NT2/D1 (cell line): ENCODE data around the gene DHPS.
A peak's percentile ranks its signal among the peaks of the same experiment; 100 is the strongest.
"Not testable (repeated sequence)": the region's sequence is repeated elsewhere in the genome, so short reads cannot be mapped to it uniquely, and the experiment has no call there.

Source experiments
- DNase-seq: peaks from one replicate; pipeline ENCODE4 v3.0.0-alpha.2; 2011; ENCODE audit warnings: low read depth, low spot score
- H3K27me3 ChIP-seq: 2 replicates; pipeline ENCODE4 v1.6.0; 2011; ENCODE audit warnings: mild to moderate bottlenecking; ENCODE audit not compliant: insufficient read length, insufficient read depth
- H3K36me3 ChIP-seq: 2 replicates; pipeline ENCODE4 v1.6.1; 2011; ENCODE audit warnings: mild to moderate bottlenecking, low read length, mixed read lengths; ENCODE audit not compliant: insufficient read depth, insufficient read length
- H3K4me1 ChIP-seq: 2 replicates; pipeline ENCODE4 v1.5.1; 2011; ENCODE audit not compliant: insufficient read depth, insufficient read length
- H3K4me3 ChIP-seq: 2 replicates; pipeline ENCODE4 v1.5.1; 2011; ENCODE audit warnings: low read depth; ENCODE audit not compliant: insufficient read length
- H3K9ac ChIP-seq: 2 replicates; pipeline ENCODE4 v1.6.0; 2011; ENCODE audit warnings: low read depth; ENCODE audit not compliant: insufficient read length
- H3K9me3 ChIP-seq: 2 replicates; pipeline ENCODE4 v1.5.1; 2011; ENCODE audit warnings: mild to moderate bottlenecking, low read length; ENCODE audit not compliant: insufficient read depth
- SUZ12 ChIP-seq: IDR thresholded peaks from 2 replicates; pipeline ENCODE4 v1.6.1; 2011; ENCODE audit not compliant: insufficient read length, insufficient read depth; ENCODE audit errors: extremely low read depth
- YY1 ChIP-seq: IDR thresholded peaks from 2 replicates; pipeline ENCODE4 v1.6.1; 2011; ENCODE audit not compliant: insufficient read length, insufficient read depth
- ZNF274 ChIP-seq: IDR thresholded peaks from 2 replicates; pipeline ENCODE4 v1.6.1; 2011; ENCODE audit warnings: mild to moderate bottlenecking, low read depth, low read length

DHPS gene

GRCh38 chr19:12698138-12698537 lies 16.5 kb upstream of the DHPS start:
- peaks cover 12% of the 10 kb centered on the region for H3K4me1 ChIP-seq
- peaks cover 58% of the 10 kb centered on the region for H3K36me3 ChIP-seq
- H3K4me3 ChIP-seq: no peak overlapping the region

GRCh38 chr19:12697425-12697824 lies 15.7 kb upstream of the DHPS start:
- Histone ChIP-seq H3K4me3 (peak overlapping the region; percentile 98), H3K9ac (peak overlapping the region; percentile 94), H3K36me3 (peaks cover 56% of the 10 kb centered on the region)
- H3K9me3 ChIP-seq, DNase-seq, H3K27me3 ChIP-seq, H3K4me1 ChIP-seq: not testable (repeated sequence)

More at GRCh38 chr19:12698138-12698537, 16.5 kb upstream of the DHPS start:
- TF ChIP-seq YY1 (no peak), ZNF274 (no peak), SUZ12 (no peak)
- peaks cover 5% of the 10 kb centered on the region for H3K27me3 ChIP-seq
- no peak overlapping the region for H3K9ac ChIP-seq
- no peaks in the 10 kb centered on the region for H3K9me3 ChIP-seq
- no peak for DNase-seq

GRCh38 chr19:12696366-12697335 lies 15.0 kb upstream of the DHPS start, which contains the start of gene FBXW9:
TSS of gene FBXW9 (minus strand) at chr19:12696631. CDS start at chr19:12696581, 50 bp downstream.
- peak; percentile 97 for DNase-seq
- peak within 1 kb of the TSS; percentile 98 for H3K4me3 ChIP-seq
- H3K36me3 ChIP-seq: peaks cover 49% of the 10 kb centered on the region
- peaks cover 5% of the 10 kb centered on the region for H3K27me3 ChIP-seq
- no peak for TF ChIP-seq SUZ12
- TF ChIP-seq YY1: no peak
- TF ChIP-seq ZNF274: no peak
- peaks cover 7% of the 10 kb centered on the region for H3K4me1 ChIP-seq
- H3K9me3 ChIP-seq: no peaks in the 10 kb centered on the region
- H3K9ac ChIP-seq: peak within 1 kb of the TSS; percentile 94

GRCh38 chr19:12695997-12696365 lies 14.3 kb upstream of the DHPS start:
- H3K36me3 ChIP-seq: peaks cover 48% of the 10 kb centered on the region
- H3K4me3 ChIP-seq: peak overlapping the region; percentile 98
- no peaks in the 10 kb centered on the region for H3K9me3 ChIP-seq
- peak overlapping the region; percentile 94 for H3K9ac ChIP-seq
- no peak for DNase-seq
- no peak for TF ChIP-seq YY1
- TF ChIP-seq SUZ12: no peak
- TF ChIP-seq ZNF274: no peak
- H3K27me3 ChIP-seq: peaks cover 5% of the 10 kb centered on the region
- peaks cover 6% of the 10 kb centered on the region for H3K4me1 ChIP-seq

GRCh38 chr19:12695514-12695913 lies 13.8 kb upstream of the DHPS start:
- no peak for TF ChIP-seq YY1
- no peak for TF ChIP-seq SUZ12
- TF ChIP-seq ZNF274: no peak
- peak overlapping the region; percentile 98 for H3K4me3 ChIP-seq
- H3K9me3 ChIP-seq: no peaks in the 10 kb centered on the region
- H3K9ac ChIP-seq: peak overlapping the region; percentile 94
- peaks cover 3% of the 10 kb centered on the region for H3K4me1 ChIP-seq
- peaks cover 5% of the 10 kb centered on the region for H3K27me3 ChIP-seq
- no peak for DNase-seq
- peaks cover 47% of the 10 kb centered on the region for H3K36me3 ChIP-seq

- peaks cover 5% of the 10 kb centered on the region for H3K27me3 ChIP-seq
- no peak overlapping the region for H3K4me3 ChIP-seq
- no peaks in the 10 kb centered on the region for H3K9me3 ChIP-seq
- no peak for TF ChIP-seq SUZ12
- no peak for TF ChIP-seq ZNF274
- no peak for TF ChIP-seq YY1
- H3K4me1 ChIP-seq: peaks cover 3% of the 10 kb centered on the region
- peaks cover 47% of the 10 kb centered on the region for H3K36me3 ChIP-seq
- no peak overlapping the region for H3K9ac ChIP-seq
- DNase-seq: no peak
Measured at GRCh38 chr19:12695096-12695495, 13.4 kb upstream of the DHPS start.

GRCh38 chr19:12694641-12695040 lies 13.0 kb upstream of the DHPS start:
- Histone ChIP-seq H3K27me3 (peaks cover 5% of the 10 kb centered on the region), H3K9me3 (no peaks in the 10 kb centered on the region), H3K36me3 (peaks cover 47% of the 10 kb centered on the region), H3K4me3 (no peak overlapping the region), H3K4me1 (peaks cover 5% of the 10 kb centered on the region), H3K9ac (no peak overlapping the region)
- no peak for DNase-seq
- TF ChIP-seq ZNF274 (no peak), YY1 (no peak), SUZ12 (no peak)
